ENCODE measurements around the gene ANG.

DNA sequence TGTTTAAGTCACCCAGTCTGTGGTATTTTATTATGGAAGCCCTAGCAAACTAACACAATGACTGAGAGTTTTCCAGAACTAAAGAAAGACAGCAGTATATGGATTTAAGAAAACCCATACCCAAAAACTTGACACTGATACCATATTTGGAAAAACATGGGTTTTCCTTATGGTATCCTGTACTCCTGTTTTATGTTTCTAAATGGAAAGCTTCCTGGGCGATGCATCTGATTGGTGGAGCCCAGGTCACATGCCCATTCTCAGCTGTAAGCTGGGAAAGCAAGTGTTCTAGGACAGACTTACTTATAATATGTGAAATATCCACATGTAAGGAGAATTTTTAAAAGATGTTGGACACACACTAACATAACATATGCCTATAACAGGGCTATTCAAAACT lies 8.7 kb upstream of the ANG start:
- TF ChIP-seq POLR2AphosphoS5 (IDR thresholded peaks at IDR 0.05; ENCODE audit: low read depth, low read length) (no peak), SIN3A (IDR thresholded peaks at IDR 0.05; ENCODE audit: borderline replicate concordance, insufficient read depth, low read length) (no peak)
- TF ChIP-seq, protein P1, sequence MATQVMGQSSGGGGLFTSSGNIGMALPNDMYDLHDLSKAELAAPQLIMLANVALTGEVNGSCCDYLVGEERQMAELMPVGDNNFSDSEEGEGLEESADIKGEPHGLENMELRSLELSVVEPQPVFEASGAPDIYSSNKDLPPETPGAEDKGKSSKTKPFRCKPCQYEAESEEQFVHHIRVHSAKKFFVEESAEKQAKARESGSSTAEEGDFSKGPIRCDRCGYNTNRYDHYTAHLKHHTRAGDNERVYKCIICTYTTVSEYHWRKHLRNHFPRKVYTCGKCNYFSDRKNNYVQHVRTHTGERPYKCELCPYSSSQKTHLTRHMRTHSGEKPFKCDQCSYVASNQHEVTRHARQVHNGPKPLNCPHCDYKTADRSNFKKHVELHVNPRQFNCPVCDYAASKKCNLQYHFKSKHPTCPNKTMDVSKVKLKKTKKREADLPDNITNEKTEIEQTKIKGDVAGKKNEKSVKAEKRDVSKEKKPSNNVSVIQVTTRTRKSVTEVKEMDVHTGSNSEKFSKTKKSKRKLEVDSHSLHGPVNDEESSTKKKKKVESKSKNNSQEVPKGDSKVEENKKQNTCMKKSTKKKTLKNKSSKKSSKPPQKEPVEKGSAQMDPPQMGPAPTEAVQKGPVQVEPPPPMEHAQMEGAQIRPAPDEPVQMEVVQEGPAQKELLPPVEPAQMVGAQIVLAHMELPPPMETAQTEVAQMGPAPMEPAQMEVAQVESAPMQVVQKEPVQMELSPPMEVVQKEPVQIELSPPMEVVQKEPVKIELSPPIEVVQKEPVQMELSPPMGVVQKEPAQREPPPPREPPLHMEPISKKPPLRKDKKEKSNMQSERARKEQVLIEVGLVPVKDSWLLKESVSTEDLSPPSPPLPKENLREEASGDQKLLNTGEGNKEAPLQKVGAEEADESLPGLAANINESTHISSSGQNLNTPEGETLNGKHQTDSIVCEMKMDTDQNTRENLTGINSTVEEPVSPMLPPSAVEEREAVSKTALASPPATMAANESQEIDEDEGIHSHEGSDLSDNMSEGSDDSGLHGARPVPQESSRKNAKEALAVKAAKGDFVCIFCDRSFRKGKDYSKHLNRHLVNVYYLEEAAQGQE (IDR thresholded peaks at IDR 0.05; ENCODE audit: insufficient read depth in 1 of 2, low read depth in 2 of 2, low read length in 2 of 2): no peak
